H1 (cell line): ENCODE measurements around the gene CCDC60. TPM values are rescaled to one million over a fixed set of nuclear protein-coding genes. Genes with fewer than 3 reads are reported as not detected.

ENCODE experiments used
- CTCF ChIA-PET: fragments of 300-600 bp; sonication (Branson Sonifier 250); formaldehyde crosslinking; loops from one replicate; lab custom pipeline; 2021; ENCODE audit not compliant: partially characterized antibody; lab: Charles Lee
- POLR2A ChIA-PET: fragments of 300-600 bp; sonication (Branson Sonifier 250); formaldehyde crosslinking; loops from one replicate; lab custom pipeline; 2021; ENCODE audit warnings: inconsistent platforms; ENCODE audit not compliant: partially characterized antibody; lab: Charles Lee
- DNase-seq, 2 experiments: peaks; one replicate each; pipeline versions ENCODE4 v3.0.0 to v3.0.0-alpha.2; 2010 to 2022; ENCODE audit warnings: low spot score in 2 of 2, low read depth in 1 of 2, mixed read lengths in 1 of 2
- FAIRE-seq: peaks from 2 replicates; lab custom pipeline; 2011; peaks lifted over from hg19 to GRCh38; lab: Jason Lieb, UNC
- H2AFZ ChIP-seq: 2 replicates; pipeline ENCODE4 v1.8.1; 2012; ENCODE audit warnings: low read length, inconsistent platforms
- H2AK5ac ChIP-seq: 2 replicates; pipeline ENCODE4 v1.6.1; 2013; ENCODE audit warnings: low read depth, low read length
- H2BK120ac ChIP-seq: replicated peaks from 2 replicates; pipeline ENCODE3; 2013; ENCODE audit warnings: low read depth, low read length, inconsistent platforms
- H2BK12ac ChIP-seq: 2 replicates; pipeline ENCODE4 v1.6.1; 2013; ENCODE audit warnings: low read depth, low read length
- H2BK15ac ChIP-seq: 2 replicates; pipeline ENCODE4 v1.6.1; 2013; ENCODE audit warnings: low read length
- H2BK20ac ChIP-seq: 2 replicates; pipeline ENCODE4 v1.6.1; 2013; ENCODE audit warnings: low read length
- H2BK5ac ChIP-seq: 2 replicates; pipeline ENCODE4 v1.6.1; 2013; ENCODE audit warnings: low read depth, low read length
- H3K14ac ChIP-seq: 2 replicates; pipeline ENCODE4 v1.6.1; 2013; ENCODE audit warnings: inconsistent platforms; ENCODE audit not compliant: insufficient read length
- H3K18ac ChIP-seq: 2 replicates; pipeline ENCODE4 v1.6.1; 2013; ENCODE audit warnings: low read length; ENCODE audit errors: extremely low read depth
- H3K23ac ChIP-seq: 2 replicates; pipeline ENCODE4 v1.6.1; 2013; ENCODE audit warnings: inconsistent platforms; ENCODE audit not compliant: insufficient read length
- H3K23me2 ChIP-seq: 2 replicates; pipeline ENCODE4 v1.6.1; 2013; ENCODE audit warnings: low read depth, low read length
- H3K27ac ChIP-seq: 2 replicates; pipeline ENCODE4 v1.6.1; 2011; ENCODE audit warnings: low read depth, low read length, inconsistent platforms
- H3K27me3 ChIP-seq, 4 experiments: replicated peaks in 1 of 4; 1 replicate in 1 of 4; 2 replicates in 3 of 4; pipeline versions ENCODE4 v1.6.1 to v1.8.1; 2011 to 2013; ENCODE audit warnings: low read length in 3 of 4, mild to moderate bottlenecking in 3 of 4, inconsistent platforms in 2 of 4, mixed read lengths in 2 of 4, moderate library complexity in 1 of 4; ENCODE audit not compliant: control insufficient read depth in 3 of 4, insufficient read depth in 3 of 4; ENCODE audit errors: extremely low read depth in 1 of 4
- H3K36me3 ChIP-seq, 4 experiments: 2 replicates each; pipeline versions ENCODE4 v1.6.1 to v1.8.1; 2011 to 2013; ENCODE audit warnings: mild to moderate bottlenecking in 4 of 4, low read length in 3 of 4, moderate library complexity in 2 of 4, control low read depth in 1 of 4, inconsistent platforms in 1 of 4; ENCODE audit not compliant: insufficient read depth in 4 of 4, control insufficient read depth in 2 of 4
- H3K4ac ChIP-seq: replicated peaks from 2 replicates; pipeline ENCODE3; 2013; ENCODE audit warnings: low read length, low read depth, mixed read lengths, inconsistent platforms; ENCODE audit not compliant: insufficient read length
- H3K4me1 ChIP-seq, 4 experiments: replicated peaks in 1 of 4; 1 replicate in 1 of 4; 2 replicates in 3 of 4; pipeline versions ENCODE4 v1.6.1 to v1.8.1; 2011 to 2013; ENCODE audit warnings: low read length in 3 of 4, inconsistent platforms in 2 of 4, mixed read lengths in 1 of 4; ENCODE audit not compliant: insufficient read depth in 4 of 4, control insufficient read depth in 3 of 4
- H3K4me2 ChIP-seq, 2 experiments: 2 replicates each; pipeline versions ENCODE4 v1.6.1 to v1.8.1; 2011 to 2013; ENCODE audit warnings: low read depth in 2 of 2, low read length in 2 of 2, control low read depth in 1 of 2, inconsistent platforms in 1 of 2, mild to moderate bottlenecking in 1 of 2; ENCODE audit not compliant: insufficient read depth in 1 of 2
- H3K4me3 ChIP-seq, 4 experiments: fragments of 200-600, 300-600 bp in 1 of 4; sonication (generic), shearing (Covaris generic), sonication (Bioruptor Twin) in 1 of 4; 2 replicates each; pipeline versions ENCODE4 v1.5.1 to v1.8.1; 2011 to 2016; ENCODE audit warnings: low read length in 4 of 4, low read depth in 3 of 4, control low read depth in 2 of 4, inconsistent platforms in 2 of 4, mild to moderate bottlenecking in 2 of 4, mixed read lengths in 1 of 4, moderate library complexity in 1 of 4; ENCODE audit not compliant: insufficient read depth in 2 of 4; ENCODE audit errors: extremely low read depth in 1 of 4
- H3K56ac ChIP-seq: replicated peaks from 2 replicates; pipeline ENCODE3; 2013; ENCODE audit warnings: low read depth, mild to moderate bottlenecking, mixed read lengths, low read length, inconsistent platforms; ENCODE audit not compliant: insufficient read length
- H3K79me1 ChIP-seq: 2 replicates; pipeline ENCODE4 v1.6.1; 2013; ENCODE audit warnings: low read depth, low read length, control low read depth
- H3K79me2 ChIP-seq, 2 experiments: 2 replicates each; pipeline versions ENCODE4 v1.6.1 to v1.8.1; 2012 to 2013; ENCODE audit warnings: low read length in 2 of 2, mild to moderate bottlenecking in 2 of 2, inconsistent platforms in 1 of 2; ENCODE audit not compliant: insufficient read depth in 2 of 2, control insufficient read depth in 1 of 2
- H3K9ac ChIP-seq, 4 experiments: replicated peaks in 1 of 4; 1 replicate in 1 of 4; 2 replicates in 3 of 4; pipeline versions ENCODE4 v1.6.1 to v1.8.1; 2011 to 2013; ENCODE audit warnings: low read depth in 3 of 4, low read length in 3 of 4, control low read depth in 2 of 4, mild to moderate bottlenecking in 2 of 4, moderate library complexity in 2 of 4, inconsistent platforms in 1 of 4; ENCODE audit errors: extremely low read depth in 1 of 4
- H3K9me3 ChIP-seq, 2 experiments: 2 replicates each; pipeline versions ENCODE4 v1.6.1 to v1.8.1; 2012 to 2013; ENCODE audit warnings: mild to moderate bottlenecking in 2 of 2, moderate library complexity in 2 of 2, control low read depth in 1 of 2, inconsistent platforms in 1 of 2, low read depth in 1 of 2, low read length in 1 of 2, mixed read lengths in 1 of 2; ENCODE audit not compliant: insufficient read depth in 2 of 2
- H4K20me1 ChIP-seq, 2 experiments: replicated peaks in 1 of 2; 2 replicates each; pipeline versions ENCODE3 to v1.8.1; 2011 to 2013; ENCODE audit warnings: inconsistent platforms in 2 of 2, low read length in 2 of 2, mild to moderate bottlenecking in 1 of 2; ENCODE audit not compliant: insufficient read depth in 2 of 2, control insufficient read depth in 1 of 2
- H4K5ac ChIP-seq: 2 replicates; pipeline ENCODE4 v1.6.1; 2013; ENCODE audit warnings: low read length, low read depth, mixed read lengths, inconsistent platforms; ENCODE audit not compliant: insufficient read length
- H4K8ac ChIP-seq: 2 replicates; pipeline ENCODE4 v1.8.0; 2013; ENCODE audit warnings: mild to moderate bottlenecking, moderate library complexity, low read length, inconsistent platforms; ENCODE audit not compliant: insufficient read depth; ENCODE audit errors: extremely low read depth
- H4K91ac ChIP-seq: replicated peaks from 2 replicates; pipeline ENCODE3; 2013; ENCODE audit warnings: low read length, mixed read lengths, inconsistent platforms; ENCODE audit not compliant: insufficient read length
- WGBS, 2 experiments: shearing (Covaris generic) in 1 of 2; methylation state at CpG; one replicate each; pipeline versions ENCODE4 v1.1.6 to v1.1.7; 2013 to 2015; ENCODE audit warnings: low lambda C conversion rate in 2 of 2, mixed read lengths in 2 of 2, inconsistent platforms in 1 of 2, low coverage in 1 of 2, missing lambda C conversion rate in 1 of 2; ENCODE audit not compliant: insufficient replicate concordance in 2 of 2, insufficient coverage in 1 of 2, insufficient read length in 1 of 2; ENCODE audit errors: extremely low coverage in 1 of 2, missing lambda C conversion rate in 1 of 2; 5-methylcytosine and 5-hydroxymethylcytosine counted together
- polyA plus RNA-seq, 7 experiments: library from polyadenylated mRNA; depleted of rRNA in 3 of 7; stranded (reverse) in 5 of 7; unstranded in 2 of 7; fragments of >200 nt in 5 of 7; fragments of 200-250 nt in 2 of 7; gene quantifications; 1 replicate in 5 of 7; 2 replicates in 1 of 7; 4 replicates in 1 of 7; pipeline versions ENCODE4 v1.2.1 to v1.2.3, GENCODE V29; 2011 to 2013; ENCODE audit warnings: missing spikeins in 2 of 7, mixed read lengths in 2 of 7
- total RNA-seq: library from RNA; stranded (reverse); fragmentation: NEBNext Ultra II Directional; extraction: Animal tissue kit (Norgen Biotek cat#: 25700); gene quantifications from 2 replicates; pipeline ENCODE4 v1.2.1, GENCODE V29; 2021
- TF ChIP-seq, protein P1 (sequence below): IDR thresholded peaks from 2 replicates; pipeline ENCODE4 v1.6.1; 2011; ENCODE audit warnings: low read depth, mild to moderate bottlenecking, low read length; ENCODE audit not compliant: insufficient read depth

The CCDC60 gene
- total and polyA plus RNA-seq, 2 of the 8 experiments (the other 6 are each of a cell fraction or from before 2014, with no cell fraction given) = 0.05 TPM; not detected in 1

GRCh38 chr12:119573086-119573485, 238.6 kb downstream of the CCDC60 start:
- Histone ChIP-seq H3K27ac (no peak overlapping the region), H3K79me2 (no peaks in the 10 kb centered on the region), H3K9me3 (no peaks in the 10 kb centered on the region), H2BK15ac (no peak overlapping the region), H3K23me2 (no peaks in the 10 kb centered on the region; the same call in 1 of the 2 replicates), H3K18ac (no peak overlapping the region), H3K56ac (no peak overlapping the region), H4K20me1 (no peaks in the 10 kb centered on the region), H3K4ac (no peak overlapping the region), H3K4me2 (no peak overlapping the region), H3K4me1 (no peaks in the 10 kb centered on the region), H2AK5ac (no peak overlapping the region), H3K79me1 (no peaks in the 10 kb centered on the region), H3K23ac (no peak overlapping the region), H2BK12ac (no peak overlapping the region), H3K4me3 (no peak overlapping the region), H3K36me3 (no peaks in the 10 kb centered on the region), H3K14ac (no peak overlapping the region), H3K27me3 (no peaks in the 10 kb centered on the region), H4K5ac (no peak overlapping the region), H2BK5ac (no peak overlapping the region), H4K8ac (no peak overlapping the region), H3K9ac (no peak overlapping the region), H2BK20ac (no peak overlapping the region), H4K91ac (no peak overlapping the region), H2BK120ac (no peak overlapping the region), H2AFZ (no peak overlapping the region)
- TF ChIP-seq, protein P1, sequence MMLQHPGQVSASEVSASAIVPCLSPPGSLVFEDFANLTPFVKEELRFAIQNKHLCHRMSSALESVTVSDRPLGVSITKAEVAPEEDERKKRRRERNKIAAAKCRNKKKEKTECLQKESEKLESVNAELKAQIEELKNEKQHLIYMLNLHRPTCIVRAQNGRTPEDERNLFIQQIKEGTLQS = no peak
- DNase-seq (no peak), FAIRE-seq (no peak)
- 95% methylated on average over 1 of the region's 1 CpG; no CpG with 5 or more reads in 1 of the 2 experiments for WGBS, 2 experiments
- POLR2A ChIA-PET = no interaction called here
- CTCF ChIA-PET = no interaction called here
